ENCODE data around the gene GPR42.

GPR42 gene

GRCh38 chr19:35409191-35409590, 38.3 kb downstream of the GPR42 start:
- Histone ChIP-seq H3K9me3 (replicated peaks in 1 of 2; ENCODE audit: control insufficient read depth in 2 of 2, insufficient read depth in 1 of 2, low read depth in 1 of 2, low read length in 2 of 2) (no peaks in the 10 kb centered on the region), H2BK120ac (ENCODE audit: low read depth, low read length) (no peak overlapping the region), H3K4me1 (ENCODE audit: control insufficient read depth in 2 of 2, insufficient read depth in 1 of 2, low read depth in 1 of 2, low read length in 2 of 2) (peaks cover 2 to 6% of the 10 kb centered on the region in 2 donors), H2AFZ (ENCODE audit: low read length) (no peak overlapping the region), H3K14ac (ENCODE audit: low read length) (no peak overlapping the region), H3K4me2 (ENCODE audit: insufficient read depth, low read length, poor library complexity, severe bottlenecking) (no peak overlapping the region), H4K8ac (ENCODE audit: low read depth, low read length) (no peak overlapping the region), H4K91ac (ENCODE audit: low read depth, low read length, poor library complexity) (no peak overlapping the region), H3K79me1 (ENCODE audit: low read depth, low read length) (no peaks in the 10 kb centered on the region), H3K23ac (ENCODE audit: low read depth, low read length, poor library complexity) (no peak overlapping the region), H2BK5ac (ENCODE audit: low read length) (no peak overlapping the region), H2BK12ac (ENCODE audit: low read length) (no peak overlapping the region), H3K9ac (ENCODE audit: low read depth, low read length, poor library complexity) (no peak overlapping the region), H3K27me3 (ENCODE audit: control insufficient read depth in 3 of 3, insufficient read depth in 3 of 3, low read depth in 1 of 3, low read length in 3 of 3) (peaks cover 0 to 2% (median 0%) of the 10 kb centered on the region in 3 experiments), H3K4me3 (ENCODE audit: low read length in 2 of 2) (no peak overlapping the region), H2BK15ac (ENCODE audit: low read length) (no peak overlapping the region), H3K4ac (ENCODE audit: low read length) (no peak overlapping the region), H2AK5ac (ENCODE audit: low read depth, low read length) (no peak overlapping the region), H3K18ac (ENCODE audit: low read length) (no peak overlapping the region), H3K36me3 (replicated peaks in 1 of 2; ENCODE audit: control insufficient read depth in 2 of 2, insufficient read depth in 2 of 2, low read length in 2 of 2) (no peaks in the 10 kb centered on the region), H3K27ac (replicated peaks; ENCODE audit: low read length) (no peak overlapping the region)
- WGBS, 2 donors (ENCODE audit: extremely low coverage in 2 of 2, insufficient read length in 2 of 2, insufficient replicate concordance in 1 of 2), result no CpG with 5 or more reads among the region's 5 CpGs
- DNase-seq (ENCODE audit: low spot score), result no peak

GRCh38 chr19:35410487-35410886, 39.6 kb downstream of the GPR42 start:
- Histone ChIP-seq H2BK15ac (ENCODE audit: low read length) (no peak overlapping the region), H3K4me3 (ENCODE audit: low read length in 2 of 2) (no peak overlapping the region), H2AFZ (ENCODE audit: low read length) (no peak overlapping the region), H3K27me3 (ENCODE audit: control insufficient read depth in 3 of 3, insufficient read depth in 3 of 3, low read depth in 1 of 3, low read length in 3 of 3) (peaks cover 0 to 2% (median 0%) of the 10 kb centered on the region in 3 experiments), H2BK12ac (ENCODE audit: low read length) (no peak overlapping the region), H2AK5ac (ENCODE audit: low read depth, low read length) (no peak overlapping the region), H4K91ac (ENCODE audit: low read depth, low read length, poor library complexity) (no peak overlapping the region), H4K8ac (ENCODE audit: low read depth, low read length) (no peak overlapping the region), H3K27ac (replicated peaks; ENCODE audit: low read length) (no peak overlapping the region), H3K23ac (ENCODE audit: low read depth, low read length, poor library complexity) (no peak overlapping the region), H3K18ac (ENCODE audit: low read length) (no peak overlapping the region), H3K4me2 (ENCODE audit: insufficient read depth, low read length, poor library complexity, severe bottlenecking) (no peak overlapping the region), H2BK5ac (ENCODE audit: low read length) (no peak overlapping the region), H3K9me3 (replicated peaks in 1 of 2; ENCODE audit: control insufficient read depth in 2 of 2, insufficient read depth in 1 of 2, low read depth in 1 of 2, low read length in 2 of 2) (no peaks in the 10 kb centered on the region), H2BK120ac (ENCODE audit: low read depth, low read length) (no peak overlapping the region), H3K9ac (ENCODE audit: low read depth, low read length, poor library complexity) (no peak overlapping the region), H3K14ac (ENCODE audit: low read length) (no peak overlapping the region), H3K79me1 (ENCODE audit: low read depth, low read length) (no peaks in the 10 kb centered on the region), H3K4ac (ENCODE audit: low read length) (no peak overlapping the region), H3K4me1 (ENCODE audit: control insufficient read depth in 2 of 2, insufficient read depth in 1 of 2, low read depth in 1 of 2, low read length in 2 of 2) (peaks cover 0 to under 1% of the 10 kb centered on the region in 2 donors), H3K36me3 (replicated peaks in 1 of 2; ENCODE audit: control insufficient read depth in 2 of 2, insufficient read depth in 2 of 2, low read length in 2 of 2) (no peaks in the 10 kb centered on the region)
- WGBS, 2 donors (ENCODE audit: extremely low coverage in 2 of 2, insufficient read length in 2 of 2, insufficient replicate concordance in 1 of 2), result no CpG with 5 or more reads among the region's 5 CpGs
- DNase-seq (ENCODE audit: low spot score), result no peak

DNA sequence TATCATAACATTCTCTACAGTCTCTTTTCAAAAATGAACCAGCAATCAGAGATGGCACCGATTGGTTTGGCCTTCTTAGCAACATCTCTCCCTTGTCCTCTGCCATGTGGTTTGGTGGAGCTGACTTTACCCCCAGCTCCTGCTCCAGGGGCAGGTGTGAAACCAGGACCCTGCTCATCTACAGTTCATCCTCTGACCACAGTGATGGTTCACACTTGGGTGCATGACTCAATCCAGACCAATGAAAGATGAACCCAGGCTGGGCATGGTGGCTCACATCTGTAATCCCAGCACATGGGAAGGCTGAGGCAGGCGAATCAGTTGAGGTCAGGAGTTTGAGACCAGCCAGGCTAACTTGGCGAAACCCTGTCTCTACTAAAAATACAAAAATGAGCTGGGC, 43.6 kb downstream of the GPR42 start:
- Histone ChIP-seq H4K8ac (ENCODE audit: low read depth, low read length) (no peak overlapping the region), H3K9ac (ENCODE audit: low read depth, low read length, poor library complexity) (no peak overlapping the region), H3K36me3 (replicated peaks in 1 of 2; ENCODE audit: control insufficient read depth in 2 of 2, insufficient read depth in 2 of 2, low read length in 2 of 2) (no peaks in the 10 kb centered on the region), H3K23ac (ENCODE audit: low read depth, low read length, poor library complexity) (no peak overlapping the region), H2AK5ac (ENCODE audit: low read depth, low read length) (no peak overlapping the region), H3K27ac (replicated peaks; ENCODE audit: low read length) (no peak overlapping the region), H3K4me2 (ENCODE audit: insufficient read depth, low read length, poor library complexity, severe bottlenecking) (no peak overlapping the region), H2BK12ac (ENCODE audit: low read length) (no peak overlapping the region), H3K4me1 (ENCODE audit: control insufficient read depth in 2 of 2, insufficient read depth in 1 of 2, low read depth in 1 of 2, low read length in 2 of 2) (no peaks in the 10 kb centered on the region), H3K4ac (ENCODE audit: low read length) (no peak overlapping the region), H4K91ac (ENCODE audit: low read depth, low read length, poor library complexity) (no peak overlapping the region), H3K4me3 (ENCODE audit: low read length in 2 of 2) (no peak overlapping the region), H3K79me1 (ENCODE audit: low read depth, low read length) (no peaks in the 10 kb centered on the region), H2BK5ac (ENCODE audit: low read length) (no peak overlapping the region), H2AFZ (ENCODE audit: low read length) (no peak overlapping the region), H3K14ac (ENCODE audit: low read length) (no peak overlapping the region), H3K9me3 (replicated peaks in 1 of 2; ENCODE audit: control insufficient read depth in 2 of 2, insufficient read depth in 1 of 2, low read depth in 1 of 2, low read length in 2 of 2) (no peaks in the 10 kb centered on the region), H3K27me3 (ENCODE audit: control insufficient read depth in 3 of 3, insufficient read depth in 3 of 3, low read depth in 1 of 3, low read length in 3 of 3) (peaks cover 0 to 9% (median 3%) of the 10 kb centered on the region in 3 experiments), H2BK120ac (ENCODE audit: low read depth, low read length) (no peak overlapping the region), H2BK15ac (ENCODE audit: low read length) (no peak overlapping the region), H3K18ac (ENCODE audit: low read length) (no peak overlapping the region)
- no peak for DNase-seq (ENCODE audit: low spot score)
- no CpG with 5 or more reads among the region's 3 CpGs for WGBS, 2 donors (ENCODE audit: extremely low coverage in 2 of 2, insufficient read length in 2 of 2, insufficient replicate concordance in 1 of 2)

DNA sequence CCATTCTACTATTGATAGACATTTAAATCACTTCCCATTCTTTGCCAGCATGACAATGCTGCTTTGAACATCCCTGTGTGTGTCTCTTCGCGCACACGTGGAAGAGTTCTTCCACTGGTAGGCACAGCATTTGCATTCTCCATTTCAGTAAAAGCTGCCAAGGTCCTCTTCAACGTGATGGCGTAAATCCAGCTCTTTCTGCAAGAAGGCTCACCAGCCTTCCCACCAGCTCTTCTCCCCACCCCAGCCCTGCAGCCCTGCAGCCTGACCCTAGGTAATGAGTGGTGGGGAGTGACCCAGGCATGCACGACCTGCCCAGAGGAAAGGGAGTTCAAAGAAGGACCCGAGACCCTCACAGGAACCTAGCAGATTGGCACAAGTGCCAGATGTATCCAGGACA, 45.5 kb downstream of the GPR42 start:
- Histone ChIP-seq H3K23ac (ENCODE audit: low read depth, low read length, poor library complexity) (peak overlapping the region; percentile 28), H2BK12ac (ENCODE audit: low read length) (no peak overlapping the region), H2BK15ac (ENCODE audit: low read length) (no peak overlapping the region), H3K79me1 (ENCODE audit: low read depth, low read length) (no peaks in the 10 kb centered on the region), H2BK5ac (ENCODE audit: low read length) (no peak overlapping the region), H3K4ac (ENCODE audit: low read length) (no peak overlapping the region), H3K4me3 (ENCODE audit: low read length in 2 of 2) (no peak overlapping the region), H3K14ac (ENCODE audit: low read length) (no peak overlapping the region), H3K4me1 (ENCODE audit: control insufficient read depth in 2 of 2, insufficient read depth in 1 of 2, low read depth in 1 of 2, low read length in 2 of 2) (no peaks in the 10 kb centered on the region), H3K4me2 (ENCODE audit: insufficient read depth, low read length, poor library complexity, severe bottlenecking) (no peak overlapping the region), H3K27me3 (ENCODE audit: control insufficient read depth in 3 of 3, insufficient read depth in 3 of 3, low read depth in 1 of 3, low read length in 3 of 3) (peaks cover 0 to 9% (median 3%) of the 10 kb centered on the region in 3 experiments), H3K18ac (ENCODE audit: low read length) (no peak overlapping the region), H3K36me3 (replicated peaks in 1 of 2; ENCODE audit: control insufficient read depth in 2 of 2, insufficient read depth in 2 of 2, low read length in 2 of 2) (no peaks in the 10 kb centered on the region), H2AK5ac (ENCODE audit: low read depth, low read length) (peak overlapping the region; percentile 38), H2AFZ (ENCODE audit: low read length) (no peak overlapping the region), H4K8ac (ENCODE audit: low read depth, low read length) (no peak overlapping the region), H3K9me3 (replicated peaks in 1 of 2; ENCODE audit: control insufficient read depth in 2 of 2, insufficient read depth in 1 of 2, low read depth in 1 of 2, low read length in 2 of 2) (no peaks in the 10 kb centered on the region), H2BK120ac (ENCODE audit: low read depth, low read length) (no peak overlapping the region), H3K9ac (ENCODE audit: low read depth, low read length, poor library complexity) (no peak overlapping the region), H4K91ac (ENCODE audit: low read depth, low read length, poor library complexity) (no peak overlapping the region), H3K27ac (replicated peaks; ENCODE audit: low read length) (no peak overlapping the region)
- DNase-seq (ENCODE audit: low spot score), result no peak
- WGBS, 2 donors (ENCODE audit: extremely low coverage in 2 of 2, insufficient read length in 2 of 2, insufficient replicate concordance in 1 of 2), result no CpG with 5 or more reads among the region's 7 CpGs
